ENCODE results near the gene UPF1. TPM values are rescaled to one million over a fixed set of nuclear protein-coding genes. Genes with fewer than 3 reads are reported as not detected.

Gene UPF1
- total RNA-seq, 1 experiment from 2014 or later = 111 TPM

GRCh38 chr19:18852648-18853047, 20.9 kb downstream of the UPF1 start:
- in situ Hi-C loops (cut with HindIII; ENCODE audit: low sequenced_read_pairs) = no loop called here
- DNase-seq (ENCODE audit: low spot score) = no peak

- no peak for DNase-seq (ENCODE audit: low spot score)
- in situ Hi-C loops (cut with HindIII; ENCODE audit: low sequenced_read_pairs) = no loop called here
Measured at GRCh38 chr19:18853755-18854427, 22.1 kb downstream of the UPF1 start.

DNA sequence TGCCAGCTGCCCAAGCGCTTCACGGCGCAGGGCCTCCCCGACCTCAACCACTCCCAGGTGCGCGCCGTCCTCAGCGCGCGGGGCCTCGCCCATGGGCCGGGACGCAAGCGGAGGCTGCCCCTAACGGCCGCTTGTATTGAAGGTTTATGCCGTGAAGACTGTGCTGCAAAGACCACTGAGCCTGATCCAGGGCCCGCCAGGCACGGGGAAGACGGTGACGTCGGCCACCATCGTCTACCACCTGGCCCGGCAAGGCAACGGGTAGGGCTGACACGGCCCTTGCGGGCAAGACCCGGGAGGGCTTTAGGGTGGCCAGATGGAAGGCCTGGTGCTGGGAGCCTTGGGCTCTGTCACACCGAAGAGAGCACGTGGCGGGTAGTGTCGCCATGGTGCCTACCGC, 23.2 kb downstream of the UPF1 start:
- in situ Hi-C loops (cut with HindIII; ENCODE audit: low sequenced_read_pairs) = no loop called here
- no peak for DNase-seq (ENCODE audit: low spot score)

DNA sequence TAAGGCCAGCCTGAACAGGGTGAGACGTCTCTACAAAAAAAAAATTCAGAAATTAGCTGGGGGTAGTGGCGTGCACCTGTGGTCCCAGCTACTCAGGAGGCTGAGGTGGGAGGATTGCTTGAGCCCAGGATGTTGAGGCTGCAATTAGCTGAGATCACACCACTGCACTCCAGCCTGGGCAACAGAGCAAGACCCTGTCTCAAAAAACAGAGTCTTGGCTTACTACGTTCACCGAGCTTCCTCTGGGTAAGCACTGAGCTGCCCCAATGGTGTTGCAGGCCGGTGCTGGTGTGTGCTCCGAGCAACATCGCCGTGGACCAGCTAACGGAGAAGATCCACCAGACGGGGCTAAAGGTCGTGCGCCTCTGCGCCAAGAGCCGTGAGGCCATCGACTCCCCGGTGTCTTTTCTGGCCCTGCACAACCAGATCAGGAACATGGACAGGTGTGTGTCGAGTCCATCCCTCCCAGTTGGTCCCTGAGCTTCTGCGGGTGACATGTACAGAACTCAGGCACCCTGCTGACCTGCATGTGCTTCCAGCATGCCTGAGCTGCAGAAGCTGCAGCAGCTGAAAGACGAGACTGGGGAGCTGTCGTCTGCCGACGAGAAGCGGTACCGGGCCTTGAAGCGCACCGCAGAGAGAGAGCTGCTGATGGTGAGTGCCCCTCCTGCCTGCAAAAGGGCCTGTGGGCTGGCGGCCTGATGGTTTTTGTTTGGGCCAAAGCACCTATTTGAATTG, 24.1 kb downstream of the UPF1 start:
- DNase-seq (ENCODE audit: low spot score) = no peak
- in situ Hi-C loops (cut with HindIII; ENCODE audit: low sequenced_read_pairs) = no loop called here

DNA sequence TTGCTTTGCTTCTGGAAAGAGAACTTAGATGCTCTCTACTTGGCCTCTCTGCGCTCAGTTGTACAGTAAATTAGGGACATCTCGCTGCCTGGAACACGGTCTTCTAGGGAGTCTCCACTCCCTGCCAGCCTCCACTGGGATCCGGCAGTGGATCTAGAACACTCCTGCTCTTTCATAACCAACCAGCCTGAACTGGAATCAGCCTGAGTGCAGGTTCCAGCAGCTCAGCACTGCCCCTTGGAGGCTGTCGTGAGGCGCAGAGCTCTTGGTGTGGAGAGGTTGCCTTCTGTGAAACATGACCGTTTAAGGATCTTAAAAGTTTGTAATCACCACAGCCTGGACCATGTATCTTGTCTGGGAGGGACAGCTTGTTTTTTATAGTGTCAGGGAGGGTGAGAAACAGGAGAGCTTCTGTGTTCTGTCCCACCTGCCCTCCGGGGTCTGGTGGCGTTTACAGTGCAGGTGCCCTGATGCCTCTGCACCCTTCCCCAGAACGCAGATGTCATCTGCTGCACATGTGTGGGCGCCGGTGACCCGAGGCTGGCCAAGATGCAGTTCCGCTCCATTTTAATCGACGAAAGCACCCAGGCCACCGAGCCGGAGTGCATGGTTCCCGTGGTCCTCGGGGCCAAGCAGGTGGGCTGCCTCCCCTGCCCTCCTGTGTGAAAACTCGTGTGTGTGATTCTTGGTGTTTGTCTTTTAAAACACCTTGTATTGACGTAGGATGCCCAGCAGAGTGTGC, 24.8 kb downstream of the UPF1 start:
- in situ Hi-C loops (cut with HindIII; ENCODE audit: low sequenced_read_pairs) = no loop called here
- peak; percentile 93 for DNase-seq (ENCODE audit: low spot score)

DNA sequence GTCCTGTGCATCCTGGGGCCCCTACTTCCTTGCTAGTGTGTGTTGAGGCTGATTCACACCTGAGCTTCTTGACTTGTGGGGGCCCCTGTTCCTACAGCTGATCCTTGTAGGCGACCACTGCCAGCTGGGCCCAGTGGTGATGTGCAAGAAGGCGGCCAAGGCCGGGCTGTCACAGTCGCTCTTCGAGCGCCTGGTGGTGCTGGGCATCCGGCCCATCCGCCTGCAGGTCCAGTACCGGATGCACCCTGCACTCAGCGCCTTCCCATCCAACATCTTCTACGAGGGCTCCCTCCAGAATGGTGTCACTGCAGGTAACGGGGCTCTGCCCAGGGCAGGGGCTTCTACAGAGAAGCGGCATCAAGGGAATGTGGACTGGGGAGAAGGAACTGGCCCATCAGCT, 25.5 kb downstream of the UPF1 start:
- DNase-seq (ENCODE audit: low spot score) = no peak
- in situ Hi-C loops (cut with HindIII; ENCODE audit: low sequenced_read_pairs) = no loop called here

DNA sequence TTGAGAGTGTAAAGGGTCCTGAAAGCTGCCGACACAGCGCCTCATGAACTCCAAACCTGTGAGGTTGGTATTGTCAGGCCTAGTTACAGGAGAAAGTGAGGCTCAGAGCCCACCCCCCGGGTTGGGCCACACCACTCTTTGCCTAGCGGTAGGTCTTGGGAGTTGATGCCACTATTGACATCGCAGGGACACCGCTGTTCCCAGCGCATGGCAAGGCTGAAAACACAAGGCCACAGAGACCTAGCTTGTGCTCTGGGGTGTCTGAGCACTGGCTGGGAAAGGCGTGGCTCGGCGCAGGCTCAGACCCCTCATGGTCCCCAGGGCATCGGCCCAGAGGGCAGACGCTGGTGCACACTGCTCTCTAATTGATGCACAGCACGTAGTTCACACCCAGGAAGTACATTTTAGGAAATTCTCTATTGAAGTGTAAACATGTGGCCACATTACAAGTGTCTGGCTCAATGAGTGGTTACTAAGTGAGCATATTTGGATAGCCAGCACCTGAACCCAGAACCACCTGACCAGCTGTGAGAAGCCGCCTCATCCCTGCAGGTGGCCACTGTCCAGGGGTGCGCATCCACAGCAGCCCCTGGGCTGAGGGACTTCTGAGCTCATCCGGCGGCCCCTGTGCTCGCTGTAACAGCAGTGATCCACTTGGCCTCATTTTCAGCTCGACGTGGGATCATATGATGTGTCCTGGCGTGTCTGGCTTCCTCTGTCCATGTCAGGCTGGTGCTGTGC, 27.3 kb downstream of the UPF1 start:
- no peak for DNase-seq (ENCODE audit: low spot score)
- in situ Hi-C loops (cut with HindIII; ENCODE audit: low sequenced_read_pairs) = no loop called here

GRCh38 chr19:18859676-18860301, 28.0 kb downstream of the UPF1 start:
- in situ Hi-C loops (cut with HindIII; ENCODE audit: low sequenced_read_pairs) = no loop called here

DNA sequence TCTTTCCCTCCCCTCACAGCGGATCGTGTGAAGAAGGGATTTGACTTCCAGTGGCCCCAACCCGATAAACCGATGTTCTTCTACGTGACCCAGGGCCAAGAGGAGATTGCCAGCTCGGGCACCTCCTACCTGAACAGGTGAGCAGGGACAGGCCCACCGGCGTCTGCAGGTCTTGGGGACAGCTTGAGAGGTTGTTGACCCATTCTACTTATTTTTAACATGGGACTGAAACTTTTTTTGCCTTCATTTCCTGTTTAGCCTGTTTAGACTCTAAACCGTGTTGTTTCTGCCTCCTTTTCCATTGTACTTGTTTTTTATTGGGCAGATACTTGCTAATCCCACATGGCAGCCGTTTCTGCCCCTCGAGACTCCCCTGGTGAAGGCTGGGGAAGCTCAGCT, 28.5 kb downstream of the UPF1 start:
- in situ Hi-C loops (cut with HindIII; ENCODE audit: low sequenced_read_pairs) = no loop called here
- DNase-seq (ENCODE audit: low spot score) = no peak

More at GRCh38 chr19:18859676-18860301, 28.0 kb downstream of the UPF1 start:
- peak; percentile 76 for DNase-seq (ENCODE audit: low spot score)

DNA sequence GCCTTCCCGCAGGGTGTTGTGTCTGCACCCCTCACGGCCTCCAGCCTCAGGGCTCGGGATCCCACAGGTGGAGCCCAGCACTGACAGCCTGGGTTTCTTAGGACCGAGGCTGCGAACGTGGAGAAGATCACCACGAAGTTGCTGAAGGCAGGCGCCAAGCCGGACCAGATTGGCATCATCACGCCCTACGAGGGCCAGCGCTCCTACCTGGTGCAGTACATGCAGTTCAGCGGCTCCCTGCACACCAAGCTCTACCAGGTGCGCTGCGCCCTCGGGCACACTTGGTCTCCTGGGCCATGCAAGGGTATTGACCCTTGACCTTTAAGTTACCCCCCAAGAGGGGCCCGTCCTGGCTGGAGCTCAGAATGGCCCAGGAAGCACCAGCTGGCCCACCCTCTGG, 29.0 kb downstream of the UPF1 start:
- DNase-seq (ENCODE audit: low spot score) = no peak
- in situ Hi-C loops (cut with HindIII; ENCODE audit: low sequenced_read_pairs) = no loop called here

GRCh38 chr19:18861235-18861634, 29.5 kb downstream of the UPF1 start:
- in situ Hi-C loops (cut with HindIII; ENCODE audit: low sequenced_read_pairs) = no loop called here
- no peak for DNase-seq (ENCODE audit: low spot score)

- DNase-seq (ENCODE audit: low spot score) = no peak
- in situ Hi-C loops (cut with HindIII; ENCODE audit: low sequenced_read_pairs) = no loop called here
Measured at GRCh38 chr19:18861917-18862316, 30.2 kb downstream of the UPF1 start.

- in situ Hi-C loops (cut with HindIII; ENCODE audit: low sequenced_read_pairs) = no loop called here
- DNase-seq (ENCODE audit: low spot score) = no peak
Measured at GRCh38 chr19:18862976-18863842, 31.4 kb downstream of the UPF1 start.

DNA sequence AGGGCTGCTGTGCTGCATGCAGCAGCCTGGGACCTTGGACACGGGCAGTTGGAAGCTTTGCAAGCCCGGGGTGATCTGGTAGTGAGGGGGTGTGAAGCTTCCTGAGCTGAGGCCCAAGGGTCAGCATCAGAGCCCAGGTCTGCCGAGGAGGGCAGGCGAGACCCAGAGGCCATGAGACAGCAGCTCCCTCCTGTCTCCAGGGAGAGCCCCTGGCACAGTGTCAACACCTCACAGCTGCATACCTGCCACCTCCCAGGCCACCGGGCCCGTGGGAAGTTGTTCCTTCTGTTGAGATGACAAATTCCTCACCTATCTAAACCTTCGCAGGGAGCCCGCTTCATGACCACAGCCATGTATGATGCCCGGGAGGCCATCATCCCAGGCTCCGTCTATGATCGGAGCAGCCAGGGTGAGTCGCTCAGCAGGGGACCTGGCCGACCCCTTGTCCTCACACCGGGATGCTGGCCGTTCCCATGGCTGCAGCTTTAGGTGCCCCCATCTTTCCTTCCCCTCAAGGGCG, 32.1 kb downstream of the UPF1 start:
- in situ Hi-C loops (cut with HindIII; ENCODE audit: low sequenced_read_pairs) = no loop called here
- no peak for DNase-seq (ENCODE audit: low spot score)

- DNase-seq (ENCODE audit: low spot score) = no peak
- in situ Hi-C loops (cut with HindIII; ENCODE audit: low sequenced_read_pairs) = no loop called here
Measured at GRCh38 chr19:18865106-18865972, 33.6 kb downstream of the UPF1 start.

- peak; percentile 66 for DNase-seq (ENCODE audit: low spot score)
- in situ Hi-C loops (cut with HindIII; ENCODE audit: low sequenced_read_pairs) = no loop called here
Measured at GRCh38 chr19:18865973-18866799, 34.4 kb downstream of the UPF1 start.

DNA sequence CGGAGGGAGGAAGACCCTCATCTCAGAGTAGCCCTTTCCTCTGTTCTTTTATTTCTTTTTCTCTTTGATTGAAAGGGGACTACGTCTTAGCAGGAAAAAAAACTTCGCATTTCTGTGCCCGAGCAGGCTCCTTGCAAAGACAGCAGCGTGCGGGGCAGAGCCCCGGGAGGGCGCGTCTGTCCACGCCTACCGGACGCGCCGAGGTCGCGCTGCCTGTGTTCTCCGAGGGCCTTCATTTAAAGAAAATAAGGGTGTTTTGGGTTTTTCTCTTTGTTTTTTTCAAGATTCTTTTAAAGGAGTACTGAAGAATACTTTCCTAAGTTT, 35.0 kb downstream of the UPF1 start:
- DNase-seq (ENCODE audit: low spot score) = no peak
- in situ Hi-C loops (cut with HindIII; ENCODE audit: low sequenced_read_pairs) = no loop called here

Measured in G401 (cell line).